ENCODE results near the gene SLC18B1. TPM values are rescaled to one million over a fixed set of nuclear protein-coding genes. Genes with fewer than 3 reads are reported as not detected.

SLC18B1 gene
- total RNA-seq, 2 experiments from 2014 or later = 8.5 to 9.0 TPM

DNA sequence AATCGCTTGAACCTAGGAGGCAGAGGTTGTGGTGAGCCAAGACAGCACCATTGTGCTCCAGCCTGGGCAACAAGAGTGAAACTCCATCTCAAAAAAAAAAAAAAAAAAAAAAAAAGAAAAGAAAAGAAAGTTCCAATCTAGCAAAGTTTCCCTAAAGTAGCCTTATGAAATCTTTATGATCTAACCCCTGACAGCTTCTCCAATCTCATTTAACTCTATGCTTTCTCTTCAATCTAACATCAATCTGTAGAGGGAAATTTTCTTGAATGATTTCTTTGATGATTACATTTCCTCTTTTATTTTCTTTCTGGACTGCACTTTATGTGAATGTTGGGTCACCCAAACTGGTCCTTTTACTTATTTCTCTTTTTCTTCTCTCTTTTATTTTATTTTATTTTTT, 2.2 kb upstream of the SLC18B1 start:
- H3K4me3 Mint-ChIP-seq = peak overlapping the region; percentile 80
- Histone ChIP-seq H3K27ac (ENCODE audit: low read depth in 1 of 2, low read length in 2 of 2) (no peak overlapping the region), H3K4me3 (ENCODE audit: low read length) (no peak overlapping the region), H3K36me3 (ENCODE audit: insufficient read depth, low read length) (peaks cover 2% of the 10 kb centered on the region), H3K9me3 (ENCODE audit: control insufficient read depth in 1 of 2, insufficient read depth in 1 of 2, low read length in 2 of 2) (no peaks in the 10 kb centered on the region), H3K27me3 (ENCODE audit: control insufficient read depth in 1 of 2, insufficient read depth in 2 of 2, low read length in 2 of 2) (no peaks in the 10 kb centered on the region), H3K4me1 (ENCODE audit: insufficient read depth, low read length) (peaks cover 2% of the 10 kb centered on the region)
- DNase-seq (no peak), ATAC-seq (ENCODE audit: poor library complexity) (no peak)
- H3K36me3 Mint-ChIP-seq (ENCODE audit: low read depth) = peaks cover 24% of the 10 kb centered on the region
- peak overlapping the region; percentile 56 for H3K27ac Mint-ChIP-seq
- no peaks in the 10 kb centered on the region for H3K27me3 Mint-ChIP-seq
- POLR2A ChIA-PET = interaction anchor here (4.6 kb wide), 1 partner anchor 13 kb away, joined by 168 read pairs; the partner anchor contains the start of gene RPS12
- CTCF ChIA-PET = interaction anchor here (4.4 kb wide), 1 partner anchor 10 kb away, joined by 43 read pairs; no protein-coding TSS in a partner anchor
- peaks cover 32% of the 10 kb centered on the region for H3K4me1 Mint-ChIP-seq (ENCODE audit: low read depth)
- no peak for TF ChIP-seq CTCF (IDR thresholded peaks at IDR 0.05)
- H3K9me3 Mint-ChIP-seq = no peaks in the 10 kb centered on the region
- intact Hi-C loops (cut with DNase I, micrococcal nuclease) = no loop called here

DNA sequence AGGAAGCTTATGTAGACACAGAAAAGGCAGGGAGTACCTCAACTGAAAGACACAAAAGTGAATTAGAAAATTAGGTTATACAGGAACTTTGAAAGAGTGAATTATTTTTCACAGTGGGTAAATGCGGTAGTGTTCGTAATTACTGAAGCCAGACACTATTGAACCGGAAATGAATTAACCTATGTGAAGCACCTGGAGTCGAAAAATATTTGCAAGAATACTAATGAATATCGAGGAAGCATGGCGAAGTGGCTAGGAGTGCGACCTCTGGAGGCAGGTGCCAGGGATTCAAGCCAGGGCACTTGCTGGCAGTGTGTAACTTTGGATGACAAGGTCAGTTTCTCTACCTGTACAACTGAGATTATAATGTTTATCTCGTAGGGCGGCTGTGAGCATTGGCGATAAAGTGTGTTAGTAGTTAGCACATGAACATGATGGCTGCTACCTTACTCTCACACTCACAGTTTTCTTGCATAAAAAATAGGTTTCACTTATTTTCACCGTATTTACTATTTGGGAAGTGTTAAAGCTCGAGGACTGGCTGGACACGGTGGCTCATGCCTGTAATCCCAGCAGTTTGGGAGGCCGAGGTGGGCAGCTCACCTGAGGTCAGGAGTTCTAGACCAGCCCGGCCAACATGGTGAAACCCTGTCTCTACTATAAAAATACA, 567 bp upstream of the SLC18B1 start:
- peak; percentile 89 for TF ChIP-seq CTCF (IDR thresholded peaks at IDR 0.05)
- DNase-seq (peak; percentile 48 to 87 (median 66)), ATAC-seq (ENCODE audit: poor library complexity) (peak; percentile 81)
- peaks cover 44% of the 10 kb centered on the region for H3K4me1 Mint-ChIP-seq (ENCODE audit: low read depth)
- no peak overlapping the region for H3K4me3 Mint-ChIP-seq
- H3K36me3 Mint-ChIP-seq (ENCODE audit: low read depth) = peaks cover 40% of the 10 kb centered on the region
- intact Hi-C loops (cut with DNase I, micrococcal nuclease) = loop anchor here (1.0 to 5.0 kb wide), 3 partner anchors 14 to 37 kb away; partner anchors contain the start of gene RPS12 (in 1 of the 2)
- POLR2A ChIA-PET = interaction anchor here (0.6 to 4.6 kb wide), 8 partner anchors 10 to 286 kb away, joined by 3 to 168 read pairs (median 6); partner anchors contain the start of genes RPS12, STX7 and VNN2
- H3K4me3 ChIP-seq (ENCODE audit: low read length) = peak overlapping the region; percentile 85
- H3K27ac Mint-ChIP-seq = no peak overlapping the region
- no peaks in the 10 kb centered on the region for H3K27me3 ChIP-seq (ENCODE audit: control insufficient read depth in 1 of 2, insufficient read depth in 2 of 2, low read length in 2 of 2)
- CTCF ChIA-PET = interaction anchor here (0.8 to 4.4 kb wide), 7 partner anchors 11 to 129 kb away, joined by 3 to 43 read pairs (median 5); partner anchors contain the start of gene RPS12
- H3K4me1 ChIP-seq (ENCODE audit: insufficient read depth, low read length) = peaks cover 6% of the 10 kb centered on the region
- peaks cover 6% of the 10 kb centered on the region for H3K36me3 ChIP-seq (ENCODE audit: insufficient read depth, low read length)
- H3K27me3 Mint-ChIP-seq = no peaks in the 10 kb centered on the region
- no peaks in the 10 kb centered on the region for H3K9me3 ChIP-seq (ENCODE audit: control insufficient read depth in 1 of 2, insufficient read depth in 1 of 2, low read length in 2 of 2)
- H3K27ac ChIP-seq (ENCODE audit: low read depth in 1 of 2, low read length in 2 of 2) = peak overlapping the region in 1 of 2 donors; percentile 53
- no peaks in the 10 kb centered on the region for H3K9me3 Mint-ChIP-seq

- Mint-ChIP-seq H3K9me3 (no peaks in the 10 kb centered on the region), H3K4me1 (ENCODE audit: low read depth) (peaks cover 51% of the 10 kb centered on the region), H3K36me3 (ENCODE audit: low read depth) (peaks cover 70% of the 10 kb centered on the region), H3K27ac (peak overlapping the region; percentile 30), H3K27me3 (no peaks in the 10 kb centered on the region), H3K4me3 (peak overlapping the region; percentile 49)
- no peak for ATAC-seq (ENCODE audit: poor library complexity)
- Histone ChIP-seq H3K4me3 (ENCODE audit: low read length) (no peak overlapping the region), H3K36me3 (ENCODE audit: insufficient read depth, low read length) (peaks cover 20% of the 10 kb centered on the region), H3K4me1 (ENCODE audit: insufficient read depth, low read length) (peaks cover 6% of the 10 kb centered on the region), H3K9me3 (ENCODE audit: control insufficient read depth in 1 of 2, insufficient read depth in 1 of 2, low read length in 2 of 2) (no peaks in the 10 kb centered on the region), H3K27me3 (ENCODE audit: control insufficient read depth in 1 of 2, insufficient read depth in 2 of 2, low read length in 2 of 2) (no peaks in the 10 kb centered on the region), H3K27ac (ENCODE audit: low read depth in 1 of 2, low read length in 2 of 2) (no peak overlapping the region)
- ChIA-PET POLR2A (interaction anchor here (0.8 to 3.7 kb wide), 2 partner anchors 17 to 19 kb away, joined by 4 to 17 read pairs; partner anchors contain the start of gene RPS12), CTCF (no interaction called here)
- no peak for DNase-seq
- no peak for TF ChIP-seq CTCF (IDR thresholded peaks at IDR 0.05)
- intact Hi-C loops (cut with DNase I, micrococcal nuclease) = loop anchor here in 1 of 2 experiments (5.0 kb wide), 1 partner anchor 33 kb away; no protein-coding TSS in a partner anchor
Measured at GRCh38 chr6:132795461-132795860, 3.0 kb downstream of the SLC18B1 start.
